ENCODE data around the gene CIRBP. TPM values are rescaled to one million over a fixed set of nuclear protein-coding genes. Genes with fewer than 3 reads are reported as not detected.
A peak's percentile ranks its signal among the peaks of the same experiment; 100 is the strongest.

Gene CIRBP
- total and polyA plus RNA-seq, 9 of the 15 experiments (the other 6 are each of a cell fraction or from before 2014, with no cell fraction given), result 20.5 to 327 (median 176) TPM

DNA sequence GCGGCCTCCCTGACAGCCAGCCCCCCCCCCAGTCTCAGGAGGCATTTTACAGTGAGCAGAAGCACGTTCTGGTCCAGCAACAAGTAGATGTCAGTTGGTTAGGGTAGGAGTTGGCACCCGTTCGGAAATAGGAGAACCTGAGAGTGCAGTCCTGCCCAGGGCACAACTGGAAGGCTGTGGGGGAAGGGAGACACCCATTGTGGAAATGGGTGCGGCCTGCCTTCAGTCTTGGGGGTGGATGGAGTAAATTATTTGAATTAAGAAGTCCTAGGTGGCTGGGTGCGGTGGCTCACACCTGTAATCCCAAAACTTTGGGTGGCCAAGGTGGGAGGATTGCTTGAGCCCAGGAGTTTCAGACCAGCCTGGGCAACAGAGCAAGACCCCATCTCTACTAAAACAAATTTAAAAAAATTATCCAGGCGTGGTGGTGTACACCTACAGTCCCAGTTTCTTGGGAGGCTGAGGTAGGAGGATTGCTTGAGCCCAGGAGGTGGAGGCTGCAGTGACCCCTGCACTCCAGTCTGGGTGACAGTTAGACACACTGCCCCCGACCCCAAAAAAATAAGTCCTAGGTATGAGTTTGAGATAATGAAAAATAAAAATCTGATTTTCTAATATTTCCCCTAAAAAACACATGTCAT, 1.2 kb downstream of the CIRBP start (continued):
- TF ChIP-seq, protein P1, sequence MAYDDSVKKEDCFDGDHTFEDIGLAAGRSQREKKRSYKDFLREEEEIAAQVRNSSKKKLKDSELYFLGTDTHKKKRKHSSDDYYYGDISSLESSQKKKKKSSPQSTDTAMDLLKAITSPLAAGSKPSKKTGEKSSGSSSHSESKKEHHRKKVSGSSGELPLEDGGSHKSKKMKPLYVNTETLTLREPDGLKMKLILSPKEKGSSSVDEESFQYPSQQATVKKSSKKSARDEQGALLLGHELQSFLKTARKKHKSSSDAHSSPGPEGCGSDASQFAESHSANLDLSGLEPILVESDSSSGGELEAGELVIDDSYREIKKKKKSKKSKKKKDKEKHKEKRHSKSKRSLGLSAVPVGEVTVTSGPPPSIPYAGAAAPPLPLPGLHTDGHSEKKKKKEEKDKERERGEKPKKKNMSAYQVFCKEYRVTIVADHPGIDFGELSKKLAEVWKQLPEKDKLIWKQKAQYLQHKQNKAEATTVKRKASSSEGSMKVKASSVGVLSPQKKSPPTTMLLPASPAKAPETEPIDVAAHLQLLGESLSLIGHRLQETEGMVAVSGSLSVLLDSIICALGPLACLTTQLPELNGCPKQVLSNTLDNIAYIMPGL (CRISPR knock-in tag; IDR thresholded peaks at IDR 0.05), result no peak
- TF ChIP-seq, protein P2, sequence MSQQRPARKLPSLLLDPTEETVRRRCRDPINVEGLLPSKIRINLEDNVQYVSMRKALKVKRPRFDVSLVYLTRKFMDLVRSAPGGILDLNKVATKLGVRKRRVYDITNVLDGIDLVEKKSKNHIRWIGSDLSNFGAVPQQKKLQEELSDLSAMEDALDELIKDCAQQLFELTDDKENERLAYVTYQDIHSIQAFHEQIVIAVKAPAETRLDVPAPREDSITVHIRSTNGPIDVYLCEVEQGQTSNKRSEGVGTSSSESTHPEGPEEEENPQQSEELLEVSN (IDR thresholded peaks at IDR 0.05; ENCODE audit: borderline replicate concordance in 1 of 2, extremely low read depth in 1 of 2, insufficient read depth in 1 of 2, insufficient read length in 1 of 2, low read depth in 1 of 2, low read length in 1 of 2, poor library complexity in 1 of 2, severe bottlenecking in 1 of 2), result no peak
- no peak for TF ChIP-seq SNIP1 (IDR thresholded peaks at IDR 0.05; ENCODE audit: low read depth)
- TF ChIP-seq, protein P3, sequence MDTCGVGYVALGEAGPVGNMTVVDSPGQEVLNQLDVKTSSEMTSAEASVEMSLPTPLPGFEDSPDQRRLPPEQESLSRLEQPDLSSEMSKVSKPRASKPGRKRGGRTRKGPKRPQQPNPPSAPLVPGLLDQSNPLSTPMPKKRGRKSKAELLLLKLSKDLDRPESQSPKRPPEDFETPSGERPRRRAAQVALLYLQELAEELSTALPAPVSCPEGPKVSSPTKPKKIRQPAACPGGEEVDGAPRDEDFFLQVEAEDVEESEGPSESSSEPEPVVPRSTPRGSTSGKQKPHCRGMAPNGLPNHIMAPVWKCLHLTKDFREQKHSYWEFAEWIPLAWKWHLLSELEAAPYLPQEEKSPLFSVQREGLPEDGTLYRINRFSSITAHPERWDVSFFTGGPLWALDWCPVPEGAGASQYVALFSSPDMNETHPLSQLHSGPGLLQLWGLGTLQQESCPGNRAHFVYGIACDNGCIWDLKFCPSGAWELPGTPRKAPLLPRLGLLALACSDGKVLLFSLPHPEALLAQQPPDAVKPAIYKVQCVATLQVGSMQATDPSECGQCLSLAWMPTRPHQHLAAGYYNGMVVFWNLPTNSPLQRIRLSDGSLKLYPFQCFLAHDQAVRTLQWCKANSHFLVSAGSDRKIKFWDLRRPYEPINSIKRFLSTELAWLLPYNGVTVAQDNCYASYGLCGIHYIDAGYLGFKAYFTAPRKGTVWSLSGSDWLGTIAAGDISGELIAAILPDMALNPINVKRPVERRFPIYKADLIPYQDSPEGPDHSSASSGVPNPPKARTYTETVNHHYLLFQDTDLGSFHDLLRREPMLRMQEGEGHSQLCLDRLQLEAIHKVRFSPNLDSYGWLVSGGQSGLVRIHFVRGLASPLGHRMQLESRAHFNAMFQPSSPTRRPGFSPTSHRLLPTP (IDR thresholded peaks at IDR 0.05; ENCODE audit: borderline replicate concordance, extremely low read depth, insufficient read length), result no peak
- 0 out of 2 replicates have a peak, but pooled peaks have one; percentile 1 for TF ChIP-seq CBFA2T2 (conservative IDR thresholded peaks at IDR 0.05)
- TF ChIP-seq ZFX (CRISPR knock-in tag; IDR thresholded peaks at IDR 0.05), result no peak; the same call in 1 of the 2 replicates
- TF ChIP-seq PML (IDR thresholded peaks at IDR 0.05; ENCODE audit: low read length), result no peak
- TF ChIP-seq RBBP5 (IDR thresholded peaks at IDR 0.05; ENCODE audit: borderline replicate concordance, insufficient read depth, low read length, poor library complexity, severe bottlenecking), result no peak
- TF ChIP-seq, protein P4, sequence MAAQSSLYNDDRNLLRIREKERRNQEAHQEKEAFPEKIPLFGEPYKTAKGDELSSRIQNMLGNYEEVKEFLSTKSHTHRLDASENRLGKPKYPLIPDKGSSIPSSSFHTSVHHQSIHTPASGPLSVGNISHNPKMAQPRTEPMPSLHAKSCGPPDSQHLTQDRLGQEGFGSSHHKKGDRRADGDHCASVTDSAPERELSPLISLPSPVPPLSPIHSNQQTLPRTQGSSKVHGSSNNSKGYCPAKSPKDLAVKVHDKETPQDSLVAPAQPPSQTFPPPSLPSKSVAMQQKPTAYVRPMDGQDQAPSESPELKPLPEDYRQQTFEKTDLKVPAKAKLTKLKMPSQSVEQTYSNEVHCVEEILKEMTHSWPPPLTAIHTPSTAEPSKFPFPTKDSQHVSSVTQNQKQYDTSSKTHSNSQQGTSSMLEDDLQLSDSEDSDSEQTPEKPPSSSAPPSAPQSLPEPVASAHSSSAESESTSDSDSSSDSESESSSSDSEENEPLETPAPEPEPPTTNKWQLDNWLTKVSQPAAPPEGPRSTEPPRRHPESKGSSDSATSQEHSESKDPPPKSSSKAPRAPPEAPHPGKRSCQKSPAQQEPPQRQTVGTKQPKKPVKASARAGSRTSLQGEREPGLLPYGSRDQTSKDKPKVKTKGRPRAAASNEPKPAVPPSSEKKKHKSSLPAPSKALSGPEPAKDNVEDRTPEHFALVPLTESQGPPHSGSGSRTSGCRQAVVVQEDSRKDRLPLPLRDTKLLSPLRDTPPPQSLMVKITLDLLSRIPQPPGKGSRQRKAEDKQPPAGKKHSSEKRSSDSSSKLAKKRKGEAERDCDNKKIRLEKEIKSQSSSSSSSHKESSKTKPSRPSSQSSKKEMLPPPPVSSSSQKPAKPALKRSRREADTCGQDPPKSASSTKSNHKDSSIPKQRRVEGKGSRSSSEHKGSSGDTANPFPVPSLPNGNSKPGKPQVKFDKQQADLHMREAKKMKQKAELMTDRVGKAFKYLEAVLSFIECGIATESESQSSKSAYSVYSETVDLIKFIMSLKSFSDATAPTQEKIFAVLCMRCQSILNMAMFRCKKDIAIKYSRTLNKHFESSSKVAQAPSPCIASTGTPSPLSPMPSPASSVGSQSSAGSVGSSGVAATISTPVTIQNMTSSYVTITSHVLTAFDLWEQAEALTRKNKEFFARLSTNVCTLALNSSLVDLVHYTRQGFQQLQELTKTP (IDR thresholded peaks at IDR 0.05; ENCODE audit: low read depth in 1 of 2, partially characterized antibody in 2 of 2), result no peak
- peak; percentile 37; the same call in 1 of the 2 replicates for TF ChIP-seq KAT7 (CRISPR knock-in tag; IDR thresholded peaks at IDR 0.05; ENCODE audit: borderline replicate concordance)
- TF ChIP-seq PHF20 (IDR thresholded peaks at IDR 0.05; ENCODE audit: partially characterized antibody), result no peak
- 0 out of 2 replicates have a peak, but pooled peaks have one; percentile 28 for TF ChIP-seq ZNF586 (CRISPR knock-in tag; conservative IDR thresholded peaks at IDR 0.05)
- TF ChIP-seq, protein P5, sequence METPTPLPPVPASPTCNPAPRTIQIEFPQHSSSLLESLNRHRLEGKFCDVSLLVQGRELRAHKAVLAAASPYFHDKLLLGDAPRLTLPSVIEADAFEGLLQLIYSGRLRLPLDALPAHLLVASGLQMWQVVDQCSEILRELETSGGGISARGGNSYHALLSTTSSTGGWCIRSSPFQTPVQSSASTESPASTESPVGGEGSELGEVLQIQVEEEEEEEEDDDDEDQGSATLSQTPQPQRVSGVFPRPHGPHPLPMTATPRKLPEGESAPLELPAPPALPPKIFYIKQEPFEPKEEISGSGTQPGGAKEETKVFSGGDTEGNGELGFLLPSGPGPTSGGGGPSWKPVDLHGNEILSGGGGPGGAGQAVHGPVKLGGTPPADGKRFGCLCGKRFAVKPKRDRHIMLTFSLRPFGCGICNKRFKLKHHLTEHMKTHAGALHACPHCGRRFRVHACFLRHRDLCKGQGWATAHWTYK (CRISPR knock-in tag; IDR thresholded peaks at IDR 0.05), result no peak
- TF ChIP-seq RCOR1 (IDR thresholded peaks at IDR 0.05; ENCODE audit: borderline replicate concordance in 1 of 2, low read depth in 2 of 2, low read length in 2 of 2), result no peak

All from K562 (cell line).